Breast epithelium (tissue), 4 donors: ENCODE data around the gene TRIM47. TPM values are rescaled to one million over a fixed set of nuclear protein-coding genes. Genes with fewer than 3 reads are reported as not detected.
A peak's percentile ranks its signal among the peaks of the same experiment; 100 is the strongest.

ENCODE experiments used
- DNase-seq, 2 donors: peaks; one replicate each; pipeline ENCODE4 v3.0.0-alpha.2; 2019; ENCODE audit warnings: low spot score in 2 of 2
- H3K27ac ChIP-seq, 2 donors: fragments of 200-600 bp; sonication (generic) in 1 of 2; one replicate each; pipeline ENCODE4 v1.5.1; 2016 to 2019; ENCODE audit warnings: mild to moderate bottlenecking in 1 of 2
- H3K27me3 ChIP-seq, 2 donors: fragments of 200-600 bp; sonication (generic) in 1 of 2; one replicate each; pipeline versions ENCODE4 v1.5.1 to v1.6.0; 2017 to 2019; ENCODE audit warnings: control low read depth in 1 of 2, mild to moderate bottlenecking in 1 of 2
- H3K36me3 ChIP-seq: fragments of 200-600 bp; one replicate; pipeline ENCODE4 v1.5.1; 2019
- H3K4me1 ChIP-seq, 2 donors: fragments of 200-600 bp; sonication (generic); one replicate each; pipeline ENCODE4 v1.5.1; 2016 to 2019; ENCODE audit warnings: control low read depth in 1 of 2
- H3K4me3 ChIP-seq, 3 donors: fragments of 200-600 bp; sonication (generic); 1 replicate in 2 of 3; 2 replicates in 1 of 3; pipeline ENCODE4 v1.5.1; 2016 to 2019; ENCODE audit warnings: mild to moderate bottlenecking in 3 of 3, moderate library complexity in 2 of 3
- H3K9me3 ChIP-seq, 2 donors: fragments of 200-600 bp; sonication (generic) in 1 of 2; one replicate each; pipeline ENCODE4 v1.5.1; 2016 to 2019; ENCODE audit warnings: control low read depth in 1 of 2
- POLR2A ChIP-seq: fragments of 450-650 bp; IDR thresholded peaks from one replicate; pipeline ENCODE4 v1.6.1; 2016; ENCODE audit warnings: antibody characterized with exemption, mild to moderate bottlenecking, moderate library complexity
- POLR2AphosphoS5 ChIP-seq, 3 donors: sonication (generic); formaldehyde crosslinking; IDR thresholded peaks; one replicate each; pipeline ENCODE4 v1.6.1; 2017; ENCODE audit warnings: antibody characterized with exemption in 3 of 3
- intact Hi-C: fragments of 100-400 bp; cut with DNase I; formaldehyde crosslinking; loops from one replicate; pipeline ENCODE4 v1.15.1; 2023; ENCODE audit warnings: low total_unique reads
- total RNA-seq, 3 donors: library from RNA; depleted of rRNA; stranded (reverse); fragments of >200 nt; gene quantifications; one replicate each; pipeline ENCODE4 v1.1.0, GENCODE V29; 2016
- TF ChIP-seq, protein P1 (sequence below), 3 donors: fragments of 450-650 bp; IDR thresholded peaks; one replicate each; pipeline ENCODE4 v1.5.1; 2016 to 2017; ENCODE audit warnings: antibody characterized with exemption in 3 of 3, mild to moderate bottlenecking in 3 of 3, moderate library complexity in 3 of 3

TRIM47 gene
- total RNA-seq, 3 donors from 2014 or later = 15.4 to 26.1 (median 23.3) TPM

DNA sequence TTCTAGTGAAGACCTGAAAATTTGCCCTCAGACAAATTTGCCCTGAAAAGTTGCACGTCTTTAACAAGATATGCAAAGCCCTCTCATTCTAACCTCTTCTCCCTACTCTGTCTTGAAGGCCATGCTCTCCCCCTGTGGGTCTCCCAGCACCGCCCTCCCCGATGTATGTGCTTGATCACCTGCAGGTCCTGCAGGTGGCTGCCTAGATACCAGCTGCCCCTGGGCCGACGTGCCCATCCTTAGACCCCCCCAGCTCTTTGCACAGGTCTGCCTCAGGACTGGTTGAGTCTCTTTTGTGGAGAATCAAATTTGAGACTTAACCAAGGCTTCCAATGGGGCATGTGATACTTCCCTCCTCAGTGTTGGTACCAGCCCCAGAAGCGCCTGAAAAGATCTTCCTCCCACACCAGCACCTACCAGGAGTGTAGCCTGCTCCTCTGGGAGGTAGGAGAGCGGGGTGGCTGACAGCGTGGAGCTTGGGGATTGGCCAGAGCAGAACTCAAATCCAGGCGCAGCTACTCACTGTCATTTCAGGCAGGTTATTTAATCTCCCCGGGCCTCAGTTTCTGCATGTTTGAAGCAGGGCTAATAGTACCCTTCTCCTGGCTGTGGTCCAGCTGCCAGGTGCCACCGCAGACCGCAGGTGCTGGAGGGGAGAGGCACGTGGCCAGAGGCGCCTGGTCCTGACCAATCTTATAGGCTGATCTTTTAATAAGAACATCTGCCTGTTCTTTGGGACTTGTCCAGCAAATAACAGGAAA lies 30.9 kb upstream of the TRIM47 start:
- Histone ChIP-seq H3K4me3 (no peak overlapping the region), H3K27ac (peak overlapping the region; percentile 82 to 84), H3K36me3 (no peaks in the 10 kb centered on the region), H3K4me1 (peaks cover 0 to 7% of the 10 kb centered on the region in 2 donors), H3K27me3 (no peaks in the 10 kb centered on the region), H3K9me3 (no peaks in the 10 kb centered on the region)
- intact Hi-C loops = no loop called here
- DNase-seq = peak in 1 of 2 donors; percentile 65
- TF ChIP-seq, protein P1, sequence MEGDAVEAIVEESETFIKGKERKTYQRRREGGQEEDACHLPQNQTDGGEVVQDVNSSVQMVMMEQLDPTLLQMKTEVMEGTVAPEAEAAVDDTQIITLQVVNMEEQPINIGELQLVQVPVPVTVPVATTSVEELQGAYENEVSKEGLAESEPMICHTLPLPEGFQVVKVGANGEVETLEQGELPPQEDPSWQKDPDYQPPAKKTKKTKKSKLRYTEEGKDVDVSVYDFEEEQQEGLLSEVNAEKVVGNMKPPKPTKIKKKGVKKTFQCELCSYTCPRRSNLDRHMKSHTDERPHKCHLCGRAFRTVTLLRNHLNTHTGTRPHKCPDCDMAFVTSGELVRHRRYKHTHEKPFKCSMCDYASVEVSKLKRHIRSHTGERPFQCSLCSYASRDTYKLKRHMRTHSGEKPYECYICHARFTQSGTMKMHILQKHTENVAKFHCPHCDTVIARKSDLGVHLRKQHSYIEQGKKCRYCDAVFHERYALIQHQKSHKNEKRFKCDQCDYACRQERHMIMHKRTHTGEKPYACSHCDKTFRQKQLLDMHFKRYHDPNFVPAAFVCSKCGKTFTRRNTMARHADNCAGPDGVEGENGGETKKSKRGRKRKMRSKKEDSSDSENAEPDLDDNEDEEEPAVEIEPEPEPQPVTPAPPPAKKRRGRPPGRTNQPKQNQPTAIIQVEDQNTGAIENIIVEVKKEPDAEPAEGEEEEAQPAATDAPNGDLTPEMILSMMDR (IDR thresholded peaks at IDR 0.05) = no peak
- TF ChIP-seq POLR2AphosphoS5 (IDR thresholded peaks at IDR 0.05) = no peak
- TF ChIP-seq POLR2A = no peak

DNA sequence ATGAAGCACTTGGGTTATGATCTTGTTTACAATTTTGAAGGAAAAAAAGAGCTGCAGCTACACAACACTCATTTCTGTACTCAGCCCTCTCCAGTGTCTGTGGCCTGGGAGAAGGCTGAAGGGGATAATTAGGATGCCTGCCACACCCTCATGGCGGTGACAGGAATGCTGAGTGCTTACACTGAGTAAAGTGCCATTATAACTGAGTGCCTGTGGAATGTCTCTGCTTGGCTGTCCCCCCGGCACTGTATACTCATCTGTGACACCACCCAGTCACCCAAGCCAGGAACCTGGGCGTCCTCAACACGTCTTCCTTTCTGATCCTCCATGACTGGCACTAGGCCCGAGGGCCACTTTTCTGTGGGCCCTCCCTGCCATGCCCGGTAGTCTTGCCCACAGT lies 29.8 kb upstream of the TRIM47 start:
- intact Hi-C loops = no loop called here
- H3K27ac ChIP-seq = peak overlapping the region; percentile 4 to 10
- no peaks in the 10 kb centered on the region for H3K9me3 ChIP-seq
- no peaks in the 10 kb centered on the region for H3K36me3 ChIP-seq
- TF ChIP-seq, protein P1 (IDR thresholded peaks at IDR 0.05) = no peak
- no peak for TF ChIP-seq POLR2AphosphoS5 (IDR thresholded peaks at IDR 0.05)
- no peak for TF ChIP-seq POLR2A
- H3K4me1 ChIP-seq = peaks cover 0 to 13% of the 10 kb centered on the region in 2 donors
- DNase-seq = peak in 1 of 2 donors; percentile 66
- no peaks in the 10 kb centered on the region for H3K27me3 ChIP-seq
- H3K4me3 ChIP-seq = no peak overlapping the region

DNA sequence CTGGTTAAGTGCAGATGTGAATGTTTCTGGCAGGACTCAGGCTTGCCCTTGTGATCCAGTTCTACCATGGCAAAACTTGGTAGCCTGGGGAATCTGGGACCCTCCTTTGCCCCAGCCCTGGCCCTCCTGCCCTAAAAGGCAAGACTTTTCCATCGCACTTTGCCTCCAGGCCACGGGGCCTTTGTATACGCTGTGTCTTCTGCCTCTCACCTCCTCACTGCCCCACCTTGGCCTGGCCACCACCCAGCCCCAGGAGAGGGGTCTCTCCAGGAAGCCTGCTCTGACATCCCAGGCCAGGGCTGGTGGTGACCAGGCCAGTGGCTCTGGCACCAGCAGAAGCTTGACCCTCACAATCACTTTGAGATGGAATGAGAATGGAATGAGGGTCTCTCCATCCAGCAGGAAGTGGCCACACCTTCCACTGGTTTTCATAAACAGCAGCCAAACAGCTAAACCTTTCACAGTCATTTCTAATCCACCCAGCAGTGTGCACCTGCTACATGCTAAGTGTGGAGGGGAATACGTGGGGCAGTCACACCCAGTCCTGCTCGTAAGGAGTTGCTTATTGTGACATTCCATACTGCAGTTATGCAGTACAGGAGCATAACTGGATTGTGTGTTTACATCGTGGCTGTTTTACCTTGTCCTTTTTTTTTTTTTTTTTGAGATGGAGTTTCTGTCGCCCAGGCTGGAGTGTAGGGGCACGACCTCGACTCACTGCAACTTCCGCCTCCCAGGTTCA lies 27.9 kb upstream of the TRIM47 start:
- H3K4me1 ChIP-seq = peaks cover 0 to 13% of the 10 kb centered on the region in 2 donors
- peak overlapping the region in 1 of 2 donors; percentile 91 for H3K27ac ChIP-seq

DNA sequence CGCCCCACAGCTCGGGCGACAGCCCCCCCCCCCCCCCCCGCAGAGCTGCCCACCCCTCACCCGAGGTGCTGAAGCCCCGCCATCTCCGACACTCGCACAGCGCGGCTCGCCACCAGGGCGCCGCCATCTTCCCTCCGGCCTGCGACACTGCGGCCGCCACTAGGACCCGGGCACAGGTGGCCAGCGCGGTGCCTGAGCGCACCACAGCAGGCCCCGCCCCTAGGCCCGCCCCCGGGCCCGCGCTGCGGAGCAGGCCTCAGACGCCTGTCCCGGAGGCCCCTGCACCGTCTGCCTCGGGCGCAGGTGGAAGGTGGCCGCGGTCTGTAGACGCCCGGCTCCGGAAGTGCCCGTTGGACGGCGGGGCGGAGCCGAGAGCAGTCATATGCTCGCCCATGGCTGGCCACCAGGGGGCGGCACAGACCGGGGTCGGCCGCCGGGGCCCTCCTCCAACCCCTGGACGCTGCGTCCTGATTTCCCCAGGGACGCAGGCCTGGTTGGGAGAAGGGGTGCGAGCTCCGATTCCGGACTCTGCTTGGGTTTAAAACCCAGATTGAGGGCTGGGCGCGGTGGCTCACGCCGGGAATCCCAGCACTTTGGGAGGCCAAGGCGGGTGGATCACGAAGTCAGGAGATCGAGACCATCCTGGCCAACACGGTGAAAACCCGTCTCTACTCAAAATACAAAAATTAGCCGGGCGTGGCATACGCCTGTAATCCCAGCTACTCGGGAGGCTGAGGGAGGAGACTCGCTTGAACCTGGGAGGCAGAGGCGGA lies 26.6 kb upstream of the TRIM47 start, which contains the start of gene MRPL38:
TSS of gene MRPL38 (minus strand) at position 136 of the 773 bp plus-strand sequence. CDS start at position 127, 9 bp downstream.
- Histone ChIP-seq H3K27me3 (no peaks in the 10 kb centered on the region), H3K36me3 (no peaks in the 10 kb centered on the region), H3K4me1 (peaks cover 0 to 6% of the 10 kb centered on the region in 2 donors), H3K4me3 (peak within 1 kb of the TSS; percentile 78 to 88 (median 83)), H3K27ac (peak within 1 kb of the TSS; percentile 88 to 91), H3K9me3 (no peaks in the 10 kb centered on the region)
- DNase-seq = peak; percentile 94
- TF ChIP-seq POLR2A = no peak
- peak; percentile 74 to 91 (median 90) for TF ChIP-seq POLR2AphosphoS5 (IDR thresholded peaks at IDR 0.05)
- TF ChIP-seq, protein P1 (IDR thresholded peaks at IDR 0.05) = peak; percentile 100
- intact Hi-C loops = no loop called here

More for the DNA sequence above, 27.9 kb upstream of the TRIM47 start:
- H3K4me3 ChIP-seq = no peak overlapping the region
- H3K9me3 ChIP-seq = no peaks in the 10 kb centered on the region
- no peak for TF ChIP-seq POLR2AphosphoS5 (IDR thresholded peaks at IDR 0.05)
- TF ChIP-seq POLR2A = no peak
- TF ChIP-seq, protein P1 (IDR thresholded peaks at IDR 0.05) = no peak
- no peaks in the 10 kb centered on the region for H3K36me3 ChIP-seq
- no peak for DNase-seq
- no peaks in the 10 kb centered on the region for H3K27me3 ChIP-seq
- intact Hi-C loops = no loop called here
